GM06990 (cell line): ENCODE measurements around the gene FAM24A.
"Not testable (repeated sequence)": the region's sequence is repeated elsewhere in the genome, so short reads cannot be mapped to it uniquely, and the experiment has no call there.

ENCODE experiments used
- DNase-seq: peaks from one replicate; pipeline ENCODE4 v3.0.0-alpha.2; 2011; ENCODE audit not compliant: insufficient read length; ENCODE audit errors: extremely low read depth
- H3K27me3 ChIP-seq: replicated peaks from 2 replicates; pipeline ENCODE4 v1.6.0; 2011; ENCODE audit warnings: low read length; ENCODE audit not compliant: control insufficient read depth, insufficient read depth
- H3K36me3 ChIP-seq: 2 replicates; pipeline ENCODE4 v1.5.1; 2011; ENCODE audit warnings: low read length; ENCODE audit not compliant: control insufficient read depth, insufficient read depth
- H3K4me3 ChIP-seq: replicated peaks from 2 replicates; pipeline ENCODE4 v1.5.1; 2011; ENCODE audit warnings: low read depth, mild to moderate bottlenecking, control low read depth, low read length
- CTCF ChIP-seq: IDR thresholded peaks from 2 replicates; pipeline ENCODE4 v1.5.1; 2011; ENCODE audit warnings: low read length, control low read depth, mild to moderate bottlenecking, inconsistent platforms; ENCODE audit not compliant: insufficient read depth, poor library complexity, severe bottlenecking

The FAM24A gene, protein sequence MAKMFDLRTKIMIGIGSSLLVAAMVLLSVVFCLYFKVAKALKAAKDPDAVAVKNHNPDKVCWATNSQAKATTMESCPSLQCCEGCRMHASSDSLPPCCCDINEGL

DNA sequence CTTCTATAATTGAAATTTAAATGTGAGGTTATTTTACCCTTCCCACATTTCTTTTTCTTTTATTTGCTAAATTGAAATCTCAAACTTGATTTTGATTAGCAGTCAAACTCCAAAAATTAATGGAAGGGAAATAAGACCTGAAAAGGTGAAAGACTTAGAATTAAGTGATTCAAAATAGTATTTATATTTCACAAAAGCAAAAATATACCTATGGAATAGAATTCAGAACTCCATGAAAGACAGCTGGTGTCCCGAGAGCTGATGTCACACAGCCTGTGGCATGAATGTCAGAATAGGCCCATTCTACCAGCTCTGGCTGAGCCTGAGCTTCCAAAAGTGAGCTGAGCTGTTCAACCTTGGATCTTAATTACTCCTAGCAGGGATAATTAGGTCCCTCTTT lies at the start of gene FAM24A:
Gene FAM24A, plus strand, starts transcription at position 301 of the 400 bp plus-strand sequence. CDS start 1,025 bp downstream, outside the sequence.
- no peaks in the 10 kb centered on the region for H3K27me3 ChIP-seq
- no peak for DNase-seq
- H3K4me3 ChIP-seq = no peak within 1 kb of the TSS
- no peak for TF ChIP-seq CTCF
- no peaks in the 10 kb centered on the region for H3K36me3 ChIP-seq

GRCh38 chr10:122861711-122862161 lies 48.7 kb upstream of the FAM24A start:
- no peaks in the 10 kb centered on the region for H3K36me3 ChIP-seq
- no peak for DNase-seq
- no peak for TF ChIP-seq CTCF
- no peaks in the 10 kb centered on the region for H3K27me3 ChIP-seq
- H3K4me3 ChIP-seq = no peak overlapping the region

- no peak for DNase-seq
- no peak overlapping the region for H3K4me3 ChIP-seq
- H3K36me3 ChIP-seq = no peaks in the 10 kb centered on the region
- TF ChIP-seq CTCF = no peak
- H3K27me3 ChIP-seq = no peaks in the 10 kb centered on the region
Observed at GRCh38 chr10:122863216-122864193, 46.9 kb upstream of the FAM24A start.

- no peaks in the 10 kb centered on the region for H3K27me3 ChIP-seq
- no peaks in the 10 kb centered on the region for H3K36me3 ChIP-seq
- no peak for DNase-seq
- no peak overlapping the region for H3K4me3 ChIP-seq
- TF ChIP-seq CTCF = no peak
Observed at GRCh38 chr10:122864194-122864592, 46.2 kb upstream of the FAM24A start.

- Histone ChIP-seq H3K27me3 (no peaks in the 10 kb centered on the region), H3K36me3 (no peaks in the 10 kb centered on the region), H3K4me3 (no peak overlapping the region)
- no peak for TF ChIP-seq CTCF
- DNase-seq = no peak
Observed at GRCh38 chr10:122864901-122865300, 45.5 kb upstream of the FAM24A start.

GRCh38 chr10:122866757-122867482 lies 43.5 kb upstream of the FAM24A start:
- DNase-seq, H3K4me3 ChIP-seq: not testable (repeated sequence)

GRCh38 chr10:122868768-122869167 lies 41.6 kb upstream of the FAM24A start:
- not testable (repeated sequence) for DNase-seq, H3K27me3 ChIP-seq

More at GRCh38 chr10:122866757-122867482, 43.5 kb upstream of the FAM24A start:
- not testable (repeated sequence) for H3K27me3 ChIP-seq, H3K36me3 ChIP-seq

GRCh38 chr10:122871947-122872346 lies 38.5 kb upstream of the FAM24A start:
- DNase-seq, H3K27me3 ChIP-seq, H3K4me3 ChIP-seq, H3K36me3 ChIP-seq: not testable (repeated sequence)

More at GRCh38 chr10:122868768-122869167, 41.6 kb upstream of the FAM24A start:
- H3K36me3 ChIP-seq, H3K4me3 ChIP-seq: not testable (repeated sequence)
